ENCODE results near the gene DEPDC7. TPM values are rescaled to one million over a fixed set of nuclear protein-coding genes. Genes with fewer than 3 reads are reported as not detected.

DEPDC7 gene
- total and polyA plus RNA-seq, 2 of the 8 experiments (the other 6 are each of a cell fraction or from before 2014, with no cell fraction given) = 3.1 to 7.6 TPM

- TF ChIP-seq, protein P1, sequence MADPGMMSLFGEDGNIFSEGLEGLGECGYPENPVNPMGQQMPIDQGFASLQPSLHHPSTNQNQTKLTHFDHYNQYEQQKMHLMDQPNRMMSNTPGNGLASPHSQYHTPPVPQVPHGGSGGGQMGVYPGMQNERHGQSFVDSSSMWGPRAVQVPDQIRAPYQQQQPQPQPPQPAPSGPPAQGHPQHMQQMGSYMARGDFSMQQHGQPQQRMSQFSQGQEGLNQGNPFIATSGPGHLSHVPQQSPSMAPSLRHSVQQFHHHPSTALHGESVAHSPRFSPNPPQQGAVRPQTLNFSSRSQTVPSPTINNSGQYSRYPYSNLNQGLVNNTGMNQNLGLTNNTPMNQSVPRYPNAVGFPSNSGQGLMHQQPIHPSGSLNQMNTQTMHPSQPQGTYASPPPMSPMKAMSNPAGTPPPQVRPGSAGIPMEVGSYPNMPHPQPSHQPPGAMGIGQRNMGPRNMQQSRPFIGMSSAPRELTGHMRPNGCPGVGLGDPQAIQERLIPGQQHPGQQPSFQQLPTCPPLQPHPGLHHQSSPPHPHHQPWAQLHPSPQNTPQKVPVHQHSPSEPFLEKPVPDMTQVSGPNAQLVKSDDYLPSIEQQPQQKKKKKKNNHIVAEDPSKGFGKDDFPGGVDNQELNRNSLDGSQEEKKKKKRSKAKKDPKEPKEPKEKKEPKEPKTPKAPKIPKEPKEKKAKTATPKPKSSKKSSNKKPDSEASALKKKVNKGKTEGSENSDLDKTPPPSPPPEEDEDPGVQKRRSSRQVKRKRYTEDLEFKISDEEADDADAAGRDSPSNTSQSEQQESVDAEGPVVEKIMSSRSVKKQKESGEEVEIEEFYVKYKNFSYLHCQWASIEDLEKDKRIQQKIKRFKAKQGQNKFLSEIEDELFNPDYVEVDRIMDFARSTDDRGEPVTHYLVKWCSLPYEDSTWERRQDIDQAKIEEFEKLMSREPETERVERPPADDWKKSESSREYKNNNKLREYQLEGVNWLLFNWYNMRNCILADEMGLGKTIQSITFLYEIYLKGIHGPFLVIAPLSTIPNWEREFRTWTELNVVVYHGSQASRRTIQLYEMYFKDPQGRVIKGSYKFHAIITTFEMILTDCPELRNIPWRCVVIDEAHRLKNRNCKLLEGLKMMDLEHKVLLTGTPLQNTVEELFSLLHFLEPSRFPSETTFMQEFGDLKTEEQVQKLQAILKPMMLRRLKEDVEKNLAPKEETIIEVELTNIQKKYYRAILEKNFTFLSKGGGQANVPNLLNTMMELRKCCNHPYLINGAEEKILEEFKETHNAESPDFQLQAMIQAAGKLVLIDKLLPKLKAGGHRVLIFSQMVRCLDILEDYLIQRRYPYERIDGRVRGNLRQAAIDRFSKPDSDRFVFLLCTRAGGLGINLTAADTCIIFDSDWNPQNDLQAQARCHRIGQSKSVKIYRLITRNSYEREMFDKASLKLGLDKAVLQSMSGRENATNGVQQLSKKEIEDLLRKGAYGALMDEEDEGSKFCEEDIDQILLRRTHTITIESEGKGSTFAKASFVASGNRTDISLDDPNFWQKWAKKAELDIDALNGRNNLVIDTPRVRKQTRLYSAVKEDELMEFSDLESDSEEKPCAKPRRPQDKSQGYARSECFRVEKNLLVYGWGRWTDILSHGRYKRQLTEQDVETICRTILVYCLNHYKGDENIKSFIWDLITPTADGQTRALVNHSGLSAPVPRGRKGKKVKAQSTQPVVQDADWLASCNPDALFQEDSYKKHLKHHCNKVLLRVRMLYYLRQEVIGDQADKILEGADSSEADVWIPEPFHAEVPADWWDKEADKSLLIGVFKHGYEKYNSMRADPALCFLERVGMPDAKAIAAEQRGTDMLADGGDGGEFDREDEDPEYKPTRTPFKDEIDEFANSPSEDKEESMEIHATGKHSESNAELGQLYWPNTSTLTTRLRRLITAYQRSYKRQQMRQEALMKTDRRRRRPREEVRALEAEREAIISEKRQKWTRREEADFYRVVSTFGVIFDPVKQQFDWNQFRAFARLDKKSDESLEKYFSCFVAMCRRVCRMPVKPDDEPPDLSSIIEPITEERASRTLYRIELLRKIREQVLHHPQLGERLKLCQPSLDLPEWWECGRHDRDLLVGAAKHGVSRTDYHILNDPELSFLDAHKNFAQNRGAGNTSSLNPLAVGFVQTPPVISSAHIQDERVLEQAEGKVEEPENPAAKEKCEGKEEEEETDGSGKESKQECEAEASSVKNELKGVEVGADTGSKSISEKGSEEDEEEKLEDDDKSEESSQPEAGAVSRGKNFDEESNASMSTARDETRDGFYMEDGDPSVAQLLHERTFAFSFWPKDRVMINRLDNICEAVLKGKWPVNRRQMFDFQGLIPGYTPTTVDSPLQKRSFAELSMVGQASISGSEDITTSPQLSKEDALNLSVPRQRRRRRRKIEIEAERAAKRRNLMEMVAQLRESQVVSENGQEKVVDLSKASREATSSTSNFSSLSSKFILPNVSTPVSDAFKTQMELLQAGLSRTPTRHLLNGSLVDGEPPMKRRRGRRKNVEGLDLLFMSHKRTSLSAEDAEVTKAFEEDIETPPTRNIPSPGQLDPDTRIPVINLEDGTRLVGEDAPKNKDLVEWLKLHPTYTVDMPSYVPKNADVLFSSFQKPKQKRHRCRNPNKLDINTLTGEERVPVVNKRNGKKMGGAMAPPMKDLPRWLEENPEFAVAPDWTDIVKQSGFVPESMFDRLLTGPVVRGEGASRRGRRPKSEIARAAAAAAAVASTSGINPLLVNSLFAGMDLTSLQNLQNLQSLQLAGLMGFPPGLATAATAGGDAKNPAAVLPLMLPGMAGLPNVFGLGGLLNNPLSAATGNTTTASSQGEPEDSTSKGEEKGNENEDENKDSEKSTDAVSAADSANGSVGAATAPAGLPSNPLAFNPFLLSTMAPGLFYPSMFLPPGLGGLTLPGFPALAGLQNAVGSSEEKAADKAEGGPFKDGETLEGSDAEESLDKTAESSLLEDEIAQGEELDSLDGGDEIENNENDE (IDR thresholded peaks at IDR 0.05; ENCODE audit: insufficient replicate concordance, low read length) = no peak
- TF ChIP-seq TBP (IDR thresholded peaks at IDR 0.05; ENCODE audit: low read depth, low read length) = no peak
- no peak for TF ChIP-seq JUN (IDR thresholded peaks at IDR 0.05; ENCODE audit: low read depth, low read length)
- TF ChIP-seq BCL11A (IDR thresholded peaks at IDR 0.05; ENCODE audit: low read depth in 2 of 2, low read length in 2 of 2) = no peak
- TF ChIP-seq RNF2 (IDR thresholded peaks at IDR 0.05; ENCODE audit: borderline replicate concordance, low read depth, low read length, missing control alignments, poor library complexity, severe bottlenecking) = no peak
- TF ChIP-seq BACH1 (IDR thresholded peaks at IDR 0.05; ENCODE audit: low read length) = no peak
- TF ChIP-seq PHF8 (conservative IDR thresholded peaks at IDR 0.05; ENCODE audit: low read depth, low read length) = no peak
- no peak for TF ChIP-seq CHD2 (IDR thresholded peaks at IDR 0.05; ENCODE audit: low read length)
- TF ChIP-seq SP4 (IDR thresholded peaks at IDR 0.05; ENCODE audit: low read length) = no peak
- TF ChIP-seq TCF12 (IDR thresholded peaks at IDR 0.05; ENCODE audit: low read depth, low read length) = no peak
- TF ChIP-seq RBBP5 (IDR thresholded peaks at IDR 0.05; ENCODE audit: borderline replicate concordance, low read depth, low read length) = no peak
- no peak for TF ChIP-seq BRCA1 (IDR thresholded peaks at IDR 0.05; ENCODE audit: low read depth, low read length)
- no peak for TF ChIP-seq EZH2 (IDR thresholded peaks at IDR 0.05; ENCODE audit: low read depth, low read length, severe bottlenecking)
These were observed 1.8 kb downstream of the DEPDC7 start (continued) for GRCh38 chr11:33017478-33017877.

Measured in H1 (cell line).